HG02852 (cell line): ENCODE data around the gene CHCHD6.

Experiments used
- ATAC-seq: cut with Tn5 transposase; IDR thresholded peaks from one replicate; pipeline ENCODE4 v1.9.1; 2021; ENCODE audit warnings: mild to moderate bottlenecking, moderate library complexity; ENCODE audit not compliant: unreplicated experiment

CHCHD6 gene

DNA sequence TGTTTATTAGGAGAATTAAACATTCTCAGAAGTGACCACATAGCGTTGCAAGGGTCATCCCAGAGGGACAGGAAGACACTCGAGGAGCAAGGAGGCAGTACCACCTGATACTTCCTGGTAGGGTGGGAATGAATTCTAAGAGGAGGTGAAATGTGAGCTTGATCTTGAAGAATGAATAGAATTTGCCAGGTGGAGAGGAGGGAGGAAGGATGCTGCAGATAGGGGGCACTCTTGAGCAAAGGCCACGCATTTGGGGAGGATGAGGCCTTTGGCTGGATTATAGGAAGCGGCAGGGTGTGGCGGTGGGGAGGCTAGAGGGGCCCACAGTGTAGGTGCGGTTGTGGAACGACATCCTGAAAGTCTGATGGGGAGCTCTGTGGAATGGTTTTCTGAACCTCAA is 33.5 kb downstream of the CHCHD6 start:
- no peak for ATAC-seq

DNA sequence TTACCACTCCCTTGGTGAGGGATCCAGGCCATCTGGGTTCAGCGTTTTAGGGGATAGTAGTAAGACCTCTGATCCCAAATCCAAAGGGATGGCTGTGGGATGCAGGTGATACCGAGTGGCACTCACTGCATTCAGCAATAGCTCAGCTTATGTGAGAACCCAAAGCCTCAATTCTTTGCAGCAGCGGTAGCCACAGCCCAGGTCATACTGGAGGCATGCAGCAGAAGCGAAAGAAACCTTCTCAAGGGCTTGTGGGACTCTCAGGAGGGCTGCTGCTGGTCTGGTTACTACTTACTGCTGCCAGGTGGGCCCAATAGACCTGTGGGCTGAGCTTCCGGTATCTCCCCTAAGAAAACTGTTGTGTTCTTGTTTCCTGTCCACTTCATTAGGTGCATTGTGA is 38.0 kb downstream of the CHCHD6 start:
- no peak for ATAC-seq

DNA sequence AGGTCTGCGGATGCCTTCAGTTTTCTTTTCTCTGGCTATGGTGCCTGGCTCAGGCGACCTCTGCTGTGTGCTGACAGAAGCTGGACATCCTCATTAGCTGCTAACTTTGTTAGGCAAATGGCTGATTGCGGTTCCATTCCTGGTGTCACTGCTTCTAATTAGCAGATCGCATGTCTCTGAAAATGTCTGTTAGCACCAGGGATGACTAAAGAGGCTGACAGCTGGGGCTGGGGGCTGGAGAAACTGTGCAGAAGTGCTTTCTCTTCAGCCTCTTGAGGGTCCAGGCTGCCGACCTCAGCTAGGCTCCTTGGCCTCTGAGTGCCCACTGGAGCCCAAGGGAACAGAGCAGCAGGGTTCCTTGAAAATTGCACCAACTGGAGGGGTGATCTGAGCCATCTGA is 39.3 kb downstream of the CHCHD6 start:
- no peak for ATAC-seq

DNA sequence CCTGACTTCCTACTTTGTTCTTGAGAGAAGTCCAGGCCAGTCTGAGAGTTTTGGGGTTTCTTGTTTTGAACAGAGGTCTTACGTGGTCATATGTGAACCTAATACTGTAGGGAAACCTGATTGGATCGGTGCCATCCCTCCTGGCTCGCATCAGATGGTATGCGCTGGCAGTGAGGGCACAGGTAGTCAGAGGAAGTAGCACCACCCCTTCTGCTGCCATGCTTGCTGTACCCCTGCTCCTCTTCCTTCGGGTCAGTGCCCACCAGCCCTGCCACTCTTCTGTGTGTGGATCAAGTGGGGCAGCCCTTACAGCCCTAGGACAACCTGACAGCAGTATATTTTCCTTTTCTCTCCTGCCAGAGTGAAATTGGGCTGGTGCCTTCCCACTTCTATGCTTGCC is 39.7 kb downstream of the CHCHD6 start:
- ATAC-seq, result no peak

DNA sequence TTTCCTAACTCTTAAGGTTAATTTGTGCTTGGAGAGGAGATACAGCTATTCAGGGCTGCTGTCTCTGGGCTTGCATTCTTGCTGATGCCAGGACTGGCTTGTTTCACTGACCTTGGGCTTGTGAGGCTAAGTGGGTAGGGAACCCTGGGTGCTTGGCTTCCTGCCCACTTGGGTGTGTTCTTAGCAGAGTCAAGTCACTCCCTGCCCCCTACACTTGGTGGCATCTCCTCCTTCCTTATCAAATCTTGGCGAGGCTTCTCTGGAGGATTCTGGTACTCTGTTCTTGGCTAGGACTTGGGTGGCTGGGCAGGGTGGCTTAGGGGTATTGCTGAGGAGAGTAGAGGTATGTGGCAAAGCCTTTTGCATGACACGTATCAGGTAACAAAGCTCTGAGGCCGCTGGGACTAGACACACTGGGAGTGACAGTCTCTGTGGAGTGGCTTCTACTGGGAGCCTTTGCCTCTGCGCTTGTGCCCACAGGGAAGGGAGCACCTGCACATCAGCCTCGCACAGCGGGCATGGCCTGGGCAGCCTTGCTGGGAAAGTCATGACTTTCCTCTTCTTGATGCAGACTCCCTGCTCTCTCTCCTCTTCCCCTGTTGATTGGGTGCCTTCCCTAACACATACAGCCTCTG is 41.8 kb downstream of the CHCHD6 start:
- no peak for ATAC-seq

DNA sequence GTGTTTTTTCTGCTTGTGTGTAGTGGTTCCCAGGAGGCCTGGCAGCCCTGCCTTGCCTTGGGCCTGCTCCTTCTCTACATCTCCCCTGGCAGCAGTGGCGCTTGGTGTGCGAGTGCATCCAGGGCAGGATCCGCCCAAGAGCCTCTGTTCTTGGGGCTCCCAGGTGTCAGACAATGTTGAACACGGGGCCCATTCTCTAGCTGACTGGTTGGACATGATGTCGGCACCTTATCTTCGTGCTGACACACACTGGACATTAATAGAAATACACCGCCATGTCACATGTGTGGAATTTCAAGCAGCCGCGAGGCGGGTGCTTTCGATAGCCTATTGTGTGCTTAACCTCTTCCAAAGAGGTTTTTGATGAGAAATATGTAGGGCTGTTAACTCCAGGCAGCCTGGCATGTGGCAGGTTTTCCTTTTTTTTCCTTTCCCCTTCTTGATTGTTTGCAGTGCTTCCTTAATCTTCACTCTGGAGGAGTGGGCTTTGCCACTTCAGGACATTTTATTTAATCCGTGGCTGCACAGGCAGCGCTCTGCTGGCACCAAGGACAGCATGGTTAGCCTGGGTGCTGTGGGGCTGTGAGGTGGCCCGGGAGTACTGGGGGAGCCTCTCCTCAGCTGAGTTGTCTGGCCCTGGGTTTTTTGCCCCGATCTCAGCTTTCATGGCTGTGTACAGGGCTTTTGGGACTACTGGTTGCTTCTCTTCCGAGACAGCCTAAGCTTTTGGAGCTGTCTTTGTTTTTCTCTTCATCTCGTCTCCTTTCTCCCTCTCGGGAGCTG is 42.5 kb downstream of the CHCHD6 start:
- ATAC-seq, result no peak

DNA sequence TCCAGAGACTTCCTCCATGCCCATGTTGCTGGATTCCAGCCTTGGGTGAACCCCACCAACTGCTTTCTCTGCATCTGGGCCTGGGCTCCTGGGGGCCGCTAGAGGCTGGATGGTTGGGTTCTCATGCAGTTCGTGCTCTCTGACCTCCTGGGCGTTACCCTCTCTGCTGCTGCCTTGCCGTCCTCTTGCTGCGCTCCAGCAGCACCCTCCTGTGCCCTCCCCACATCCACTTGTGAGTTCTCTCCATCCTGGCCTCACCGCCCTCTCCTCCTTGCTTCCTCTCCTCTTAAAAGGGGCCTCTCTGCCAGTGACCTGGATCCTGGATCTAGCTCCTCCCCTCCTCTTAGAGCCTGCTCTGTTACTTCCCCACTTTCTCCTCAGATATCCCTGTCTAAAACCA is 43.7 kb downstream of the CHCHD6 start:
- ATAC-seq, result no peak

DNA sequence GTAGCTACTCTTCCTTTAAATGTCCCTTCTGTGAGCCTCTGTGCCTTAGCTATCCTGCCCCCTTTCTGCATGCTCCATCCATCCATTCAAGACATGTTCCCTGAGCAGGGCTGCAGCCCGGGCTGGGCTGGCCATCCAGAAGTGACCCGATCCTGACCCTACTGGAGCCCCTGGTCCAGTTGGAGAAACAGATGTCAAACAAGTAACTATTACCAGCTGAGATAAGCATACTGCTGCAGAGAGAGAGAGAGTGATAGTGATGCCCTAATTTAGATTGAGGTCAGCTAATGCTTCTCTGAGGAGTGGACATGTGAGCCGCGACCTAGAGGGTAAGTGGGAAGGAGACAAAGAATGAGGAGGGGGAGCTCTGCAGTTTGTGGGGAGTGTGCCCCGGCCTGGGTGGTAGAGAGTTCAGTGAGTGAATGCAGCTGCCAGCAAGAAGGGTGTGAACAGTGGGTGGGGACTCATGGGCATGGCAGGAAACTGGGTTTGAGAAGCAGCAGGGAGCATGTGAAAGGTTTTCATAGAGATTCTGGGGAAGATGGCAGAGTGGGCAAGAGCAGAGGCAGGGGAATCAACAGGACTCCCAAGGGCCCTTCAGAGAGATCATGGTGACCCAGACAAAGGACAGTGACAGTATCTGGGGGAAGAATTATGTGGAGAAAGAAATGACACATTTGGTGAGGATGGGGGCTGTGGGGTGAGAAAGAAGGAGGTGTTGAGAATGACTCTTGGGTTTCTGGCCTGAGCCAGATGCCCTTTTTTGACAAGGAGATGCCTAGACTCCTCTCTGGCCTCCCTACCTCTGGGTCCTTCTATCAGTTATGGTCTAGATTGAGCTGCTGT is 44.9 kb downstream of the CHCHD6 start:
- no peak for ATAC-seq

DNA sequence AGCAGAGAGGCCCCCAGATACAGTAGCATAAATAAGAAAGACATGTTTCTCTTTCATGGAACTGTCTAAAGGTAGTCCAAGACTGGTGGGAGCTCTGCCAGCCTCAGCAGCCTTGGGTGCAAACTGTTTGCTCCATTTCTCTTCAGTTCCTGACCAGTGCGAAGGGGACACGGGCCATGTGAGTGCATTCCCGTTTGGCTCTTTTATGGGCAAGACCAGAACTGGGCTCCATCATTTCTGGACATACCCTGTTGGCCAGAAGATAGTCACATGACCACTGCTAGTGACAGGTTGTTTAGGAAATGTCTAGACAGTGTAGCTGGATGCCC is 45.5 kb downstream of the CHCHD6 start:
- no peak for ATAC-seq

DNA sequence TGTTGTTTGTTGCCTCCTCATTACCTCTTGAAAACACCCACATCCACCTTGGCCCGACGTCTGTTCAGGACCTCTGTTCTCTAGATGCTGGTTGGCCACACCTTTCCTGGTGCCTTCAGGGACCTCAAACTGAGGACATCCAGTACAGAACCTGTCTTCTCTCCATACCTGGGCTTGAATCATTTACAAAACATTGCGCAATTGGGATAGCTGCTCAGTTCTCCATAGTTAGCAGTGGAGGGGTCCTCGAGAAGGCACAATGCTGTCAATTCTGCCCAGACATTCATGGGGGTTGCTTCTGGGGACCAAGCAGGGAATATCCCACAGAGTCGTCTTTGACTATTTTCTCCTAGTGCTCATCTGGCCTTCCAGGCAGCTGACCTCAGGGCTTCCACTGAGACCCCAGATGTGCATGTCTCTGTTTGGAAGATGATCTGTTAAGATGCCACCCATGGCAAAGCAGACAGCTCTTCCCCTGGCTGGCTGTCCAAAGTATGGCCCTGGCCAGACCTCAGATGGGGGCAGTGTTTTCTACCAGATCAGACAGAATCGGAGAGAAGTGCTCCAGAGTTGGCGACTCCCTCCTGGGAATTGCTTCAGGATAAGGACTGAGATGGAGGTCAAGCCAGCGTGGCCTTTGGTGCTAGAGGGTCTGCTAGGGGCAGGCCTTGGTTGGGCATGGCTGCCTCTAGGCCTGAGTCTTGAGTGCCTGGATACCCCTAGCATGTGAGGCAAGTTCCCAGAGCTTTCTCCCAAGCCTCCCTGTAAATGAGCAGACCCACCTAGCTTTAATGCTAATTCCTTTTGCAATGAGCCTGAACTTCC is 46.1 kb downstream of the CHCHD6 start:
- ATAC-seq, result no peak

DNA sequence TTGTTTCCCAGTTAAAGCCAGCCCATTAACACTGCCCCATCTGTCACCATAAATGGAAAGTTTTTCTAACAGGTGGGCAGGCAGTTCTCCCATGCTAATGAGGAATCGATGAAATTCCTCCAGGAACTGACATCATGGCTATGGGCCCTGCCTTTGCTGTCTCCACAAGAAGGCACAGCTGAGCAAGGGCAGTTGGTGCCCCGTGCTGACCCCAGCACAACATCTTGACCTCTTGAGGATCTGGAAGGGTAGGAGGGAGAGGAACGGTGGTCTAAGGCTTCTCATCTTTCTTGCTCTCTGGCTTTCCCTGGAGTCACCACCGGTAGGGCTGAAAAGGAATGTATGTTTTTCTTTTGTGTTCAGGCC is 46.7 kb downstream of the CHCHD6 start:
- no peak for ATAC-seq

DNA sequence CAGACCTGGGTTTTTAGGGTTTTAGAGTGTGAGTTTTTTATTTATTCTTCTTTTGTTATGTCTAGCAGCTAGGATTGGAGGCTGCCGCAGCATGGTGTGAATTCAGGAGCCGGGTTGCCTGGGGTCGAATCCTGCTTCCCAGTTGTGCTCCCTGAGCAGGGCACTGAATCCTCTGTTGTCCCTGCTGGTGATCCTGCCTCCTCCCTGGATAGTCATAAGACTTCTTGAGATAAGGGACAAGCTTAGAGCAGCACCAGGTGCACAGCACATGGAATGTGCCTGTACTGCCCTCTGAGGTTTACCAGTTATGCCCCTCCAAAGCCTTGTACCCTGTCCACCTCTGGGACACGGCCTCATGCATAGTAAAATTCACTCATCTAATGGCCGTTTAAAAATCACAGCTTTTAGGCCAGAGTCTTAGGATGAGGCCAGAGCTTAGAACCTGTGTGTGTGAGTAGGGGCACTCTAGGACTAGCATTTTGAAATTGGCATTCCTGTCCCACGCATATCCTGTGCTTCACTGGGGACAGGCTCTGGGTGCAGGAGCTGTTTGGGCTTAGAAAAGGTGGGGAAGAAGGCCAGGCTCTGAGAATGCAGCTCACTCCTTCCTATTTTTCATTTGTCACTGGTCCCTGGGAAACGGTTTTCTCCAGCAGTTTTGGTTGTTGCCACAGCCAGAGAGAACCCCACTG is 47.7 kb downstream of the CHCHD6 start:
- no peak for ATAC-seq

DNA sequence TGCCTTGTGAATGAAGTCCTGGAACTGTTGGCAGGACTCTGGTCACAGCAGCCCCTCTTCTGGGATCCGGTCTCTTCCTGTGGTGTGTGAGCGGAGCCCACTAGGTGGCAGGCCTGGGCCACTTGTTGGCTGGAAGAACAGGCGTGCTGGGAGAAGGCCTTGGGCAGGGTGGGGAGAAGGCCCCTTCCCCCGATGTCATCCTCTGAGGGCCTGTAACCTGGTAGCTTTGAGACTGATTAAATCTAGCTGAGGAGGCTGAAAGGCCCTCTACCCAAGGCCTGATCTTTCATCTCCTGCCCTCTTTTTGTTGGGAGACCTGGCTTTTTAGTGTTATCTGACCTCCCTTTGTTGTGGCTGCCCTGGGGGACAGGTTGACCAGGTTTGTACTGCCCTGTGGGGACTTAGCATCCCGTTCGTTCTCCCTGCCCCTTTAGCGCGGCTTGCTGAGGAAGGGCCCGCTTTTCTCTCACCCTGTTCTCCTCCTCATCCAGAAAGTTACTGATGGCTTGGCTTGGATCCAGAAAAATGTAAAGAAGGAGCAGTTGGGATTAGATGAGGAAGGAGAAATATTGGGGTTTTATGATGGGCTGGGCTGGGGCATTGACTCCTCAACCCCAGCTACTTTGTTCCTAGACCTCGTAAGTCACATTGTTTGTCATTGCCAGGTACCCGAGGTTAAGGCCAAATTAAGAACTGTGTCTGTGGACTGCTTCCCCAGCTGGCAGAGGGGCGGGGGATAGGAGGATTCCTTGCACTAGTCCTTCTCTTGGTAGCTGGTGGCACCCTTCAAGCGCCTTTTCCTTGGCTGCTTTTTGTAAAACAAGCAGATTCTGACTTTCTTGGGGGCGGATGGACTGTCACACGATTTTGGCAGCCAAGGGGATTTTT is 48.5 kb downstream of the CHCHD6 start:
- ATAC-seq, result peak; percentile 64

DNA sequence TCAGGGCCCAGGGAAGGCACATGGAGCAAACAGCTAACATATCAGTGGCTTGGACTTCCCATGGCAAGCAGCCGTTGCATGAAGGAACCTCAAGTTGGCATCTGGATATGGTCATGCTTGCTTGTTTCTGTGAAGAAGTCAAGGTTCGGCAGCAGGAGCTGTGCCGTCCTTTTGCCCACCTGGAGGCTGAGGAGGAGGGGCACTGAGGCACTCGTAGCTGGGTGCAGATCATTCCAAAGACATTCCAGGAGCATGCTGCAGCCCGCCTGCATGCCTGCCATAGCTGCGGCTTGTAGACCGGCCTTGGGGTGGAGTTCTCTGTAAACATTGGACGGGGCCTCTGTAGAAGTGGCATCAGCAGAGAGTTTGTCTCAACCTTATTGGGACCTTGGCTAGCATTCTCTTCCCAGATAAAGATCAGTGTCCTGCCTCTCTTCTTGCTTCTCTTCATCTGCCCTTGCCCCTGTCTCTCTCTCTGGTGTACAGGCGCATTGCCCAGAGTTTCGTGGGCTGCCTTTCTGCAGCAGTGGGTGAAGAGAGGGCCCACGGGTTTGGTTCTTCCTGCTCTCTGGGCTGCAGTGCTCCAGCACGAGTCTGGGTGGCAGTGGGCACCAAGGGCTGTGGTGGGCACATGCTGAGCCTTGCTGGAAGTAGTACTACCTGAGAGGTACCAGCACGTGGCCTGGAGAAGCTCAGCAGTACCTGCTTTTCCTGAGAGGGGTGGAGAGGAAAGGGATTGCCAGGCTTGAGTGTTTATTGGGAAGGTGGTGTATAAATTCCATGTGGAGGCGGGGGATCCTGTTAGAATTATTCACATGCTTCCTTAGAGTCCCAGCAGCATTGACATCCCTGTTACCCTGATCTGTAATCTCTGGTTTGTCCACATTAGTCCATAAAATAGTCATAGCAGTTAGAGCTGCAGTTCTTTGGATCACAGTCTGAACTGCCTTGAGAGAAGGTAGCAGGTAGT is 49.4 kb downstream of the CHCHD6 start:
- no peak for ATAC-seq

DNA sequence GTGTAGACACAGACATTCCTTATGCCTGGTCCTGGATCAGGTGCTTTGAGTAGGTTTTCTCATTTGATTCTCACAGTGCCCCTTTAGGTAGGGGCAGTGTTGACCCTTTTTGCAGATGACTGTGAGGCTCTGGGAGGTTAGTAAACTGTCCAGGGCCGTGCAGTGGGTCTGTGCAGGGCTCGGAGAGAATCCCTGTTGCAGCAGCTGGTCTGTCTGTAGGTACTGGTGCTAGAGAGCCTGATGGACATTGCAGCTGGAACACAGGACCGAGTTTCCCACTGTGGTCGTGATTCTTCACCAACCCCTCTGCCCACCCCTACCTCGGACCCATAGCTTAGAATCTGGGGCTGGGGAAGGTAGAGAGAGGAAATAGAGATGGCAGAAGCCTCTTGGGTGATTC is 51.8 kb downstream of the CHCHD6 start:
- ATAC-seq, result no peak

DNA sequence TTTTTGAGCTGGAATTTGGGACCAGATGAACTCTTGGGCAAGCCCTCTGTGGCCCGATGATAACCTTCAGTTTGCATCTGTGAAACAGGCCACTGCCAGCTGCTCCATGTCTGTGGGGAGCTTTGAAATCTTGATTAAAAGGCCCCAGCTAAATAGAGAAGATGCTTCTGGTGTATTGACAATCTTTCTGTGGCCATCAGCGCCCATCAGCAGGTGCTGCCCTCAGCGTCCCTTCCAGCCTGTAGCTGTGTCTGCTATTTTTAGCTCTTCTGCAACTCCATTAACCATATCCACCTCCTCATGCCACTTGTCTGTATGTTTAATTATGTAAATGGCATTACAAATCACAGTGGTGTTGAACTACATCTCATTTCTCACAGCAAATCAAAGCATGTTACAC is 54.0 kb downstream of the CHCHD6 start:
- no peak for ATAC-seq

DNA sequence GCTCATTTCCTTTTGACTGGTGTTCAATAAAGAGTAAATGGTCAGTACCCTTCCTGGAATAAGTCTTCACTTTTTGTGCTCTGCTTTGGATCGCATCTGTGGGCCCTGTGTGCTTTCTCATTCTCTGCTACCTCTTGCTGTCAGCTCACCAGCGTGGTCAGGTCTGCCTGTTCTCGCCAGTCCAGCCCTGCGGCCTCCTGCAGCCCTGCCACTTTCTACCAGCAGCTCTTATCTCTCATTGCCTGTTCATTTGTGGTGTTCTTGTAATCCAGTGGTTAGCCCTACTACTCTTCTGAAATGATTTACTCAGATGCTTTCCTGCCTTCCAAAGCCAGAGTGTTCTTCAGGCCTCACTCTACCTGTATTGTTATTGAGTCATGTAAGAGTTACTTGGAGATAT is 54.8 kb downstream of the CHCHD6 start:
- ATAC-seq, result no peak

DNA sequence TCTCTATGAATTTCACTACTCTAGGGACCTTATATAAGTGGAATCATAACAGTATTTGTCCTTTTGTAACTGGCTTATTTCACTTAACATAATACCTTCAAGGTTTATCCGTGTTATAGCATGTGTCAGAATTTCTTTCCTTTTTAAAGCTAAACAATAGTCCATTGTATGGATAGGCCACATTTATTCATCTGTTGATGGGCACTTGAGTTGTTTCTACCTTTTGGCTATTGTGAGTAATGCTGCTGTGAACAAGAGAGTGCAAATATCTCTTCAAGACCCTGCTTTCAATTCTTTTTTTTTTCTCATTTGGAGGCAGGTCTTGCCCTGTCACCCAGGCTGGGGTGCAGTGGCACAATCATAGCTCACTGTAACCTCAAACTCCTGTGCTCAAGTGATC is 56.5 kb downstream of the CHCHD6 start:
- no peak for ATAC-seq
